Measurements from ENCODE around the gene FTO.

FTO gene

DNA sequence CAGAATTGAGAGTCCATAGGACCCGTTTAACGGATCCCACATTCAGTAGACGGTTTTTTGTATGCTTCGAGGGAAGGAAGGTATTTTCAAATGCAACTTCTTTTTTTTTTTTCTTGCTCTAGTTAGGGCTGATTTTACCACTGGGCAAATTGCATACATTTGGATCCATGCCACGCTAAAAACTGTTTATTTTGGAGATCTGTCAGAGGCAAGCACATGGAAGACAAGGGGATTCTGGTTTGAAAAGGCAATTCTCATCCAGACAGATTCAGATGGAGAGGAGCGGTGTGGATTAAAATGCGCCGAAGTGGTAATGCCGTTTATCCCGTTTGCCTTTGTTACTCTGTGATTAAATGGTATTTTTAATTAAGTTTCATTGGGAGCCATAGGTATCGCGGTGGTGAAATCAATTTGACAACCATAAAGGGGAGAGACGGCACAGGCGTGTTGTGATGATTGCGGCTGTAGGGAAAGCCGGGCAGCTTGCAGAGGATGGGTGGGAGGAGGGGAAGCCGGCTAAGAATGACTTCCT lies 412.2 kb downstream of the FTO start:
- Mint-ChIP-seq H3K27ac (ENCODE audit: low read depth) (no peak overlapping the region), H3K9me3 (no peaks in the 10 kb centered on the region), H3K4me3 (no peak overlapping the region), H3K4me1 (no peaks in the 10 kb centered on the region), H3K27me3 (no peaks in the 10 kb centered on the region), H3K36me3 (ENCODE audit: insufficient read depth) (peaks cover 15% of the 10 kb centered on the region)
- ATAC-seq (replicated peaks; ENCODE audit: extremely low read depth, poor library complexity, severe bottlenecking): no peak
- DNase-seq (ENCODE audit: low spot score in 2 of 2): no peak

DNA sequence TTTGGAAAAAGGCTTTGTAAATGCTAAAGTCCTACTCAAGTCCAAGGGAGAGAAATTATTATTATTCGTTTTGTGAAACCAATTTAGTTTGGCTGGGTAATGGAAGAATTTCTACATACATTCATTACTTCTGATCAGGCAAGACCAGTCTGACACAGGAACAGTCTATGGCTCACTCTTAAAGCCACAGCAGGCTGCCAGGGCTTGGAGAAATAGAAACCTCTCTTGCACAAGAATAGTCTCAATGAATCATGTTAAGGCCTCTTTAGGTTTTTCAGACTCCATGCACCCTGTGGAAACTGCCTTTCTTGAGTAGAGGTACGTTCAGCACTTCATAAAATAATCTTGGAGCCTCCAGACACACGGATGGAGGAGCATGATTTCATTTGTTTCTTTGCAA lies 414.9 kb downstream of the FTO start:
- Mint-ChIP-seq H3K36me3 (ENCODE audit: insufficient read depth) (peaks cover 5% of the 10 kb centered on the region), H3K27ac (ENCODE audit: low read depth) (no peak overlapping the region), H3K4me1 (no peaks in the 10 kb centered on the region), H3K27me3 (no peaks in the 10 kb centered on the region), H3K9me3 (no peaks in the 10 kb centered on the region), H3K4me3 (no peak overlapping the region)
- no peak for ATAC-seq (replicated peaks; ENCODE audit: extremely low read depth, poor library complexity, severe bottlenecking)
- DNase-seq (ENCODE audit: low spot score in 2 of 2): no peak

DNA sequence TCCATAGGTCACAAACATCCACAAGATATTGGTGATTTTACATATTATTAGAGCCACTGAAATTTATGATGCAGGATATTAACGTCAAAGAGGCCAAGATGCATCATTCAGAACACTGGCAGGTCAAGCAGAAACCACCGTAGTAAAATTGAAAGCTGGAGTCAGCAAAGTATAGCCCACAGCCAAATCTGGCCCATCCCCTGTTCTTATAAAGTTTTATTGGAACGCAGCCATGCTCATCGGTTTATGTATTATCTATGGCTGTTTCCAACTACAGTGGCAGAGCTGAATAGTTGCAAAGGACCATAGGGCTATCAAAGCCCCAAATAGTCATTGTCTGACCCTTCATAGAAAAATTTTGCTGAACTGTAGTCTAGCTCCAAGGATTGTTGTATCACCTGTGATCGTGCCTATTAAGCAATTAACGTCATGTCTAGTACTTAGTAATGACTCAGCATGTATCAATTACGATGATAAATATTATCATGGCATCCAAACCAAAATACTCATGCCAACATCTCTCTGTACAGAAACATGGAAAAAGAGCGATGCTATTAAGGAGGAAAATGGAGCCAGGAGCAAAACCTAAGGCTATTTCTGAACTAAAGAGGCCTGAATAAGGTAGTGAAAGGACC lies 417.0 kb downstream of the FTO start:
- Mint-ChIP-seq H3K9me3 (no peaks in the 10 kb centered on the region), H3K4me1 (no peaks in the 10 kb centered on the region), H3K27ac (ENCODE audit: low read depth) (no peak overlapping the region), H3K4me3 (no peak overlapping the region), H3K27me3 (no peaks in the 10 kb centered on the region), H3K36me3 (ENCODE audit: insufficient read depth) (peaks cover 3% of the 10 kb centered on the region)
- ATAC-seq (replicated peaks; ENCODE audit: extremely low read depth, poor library complexity, severe bottlenecking): no peak
- DNase-seq (ENCODE audit: low spot score in 2 of 2): no peak

DNA sequence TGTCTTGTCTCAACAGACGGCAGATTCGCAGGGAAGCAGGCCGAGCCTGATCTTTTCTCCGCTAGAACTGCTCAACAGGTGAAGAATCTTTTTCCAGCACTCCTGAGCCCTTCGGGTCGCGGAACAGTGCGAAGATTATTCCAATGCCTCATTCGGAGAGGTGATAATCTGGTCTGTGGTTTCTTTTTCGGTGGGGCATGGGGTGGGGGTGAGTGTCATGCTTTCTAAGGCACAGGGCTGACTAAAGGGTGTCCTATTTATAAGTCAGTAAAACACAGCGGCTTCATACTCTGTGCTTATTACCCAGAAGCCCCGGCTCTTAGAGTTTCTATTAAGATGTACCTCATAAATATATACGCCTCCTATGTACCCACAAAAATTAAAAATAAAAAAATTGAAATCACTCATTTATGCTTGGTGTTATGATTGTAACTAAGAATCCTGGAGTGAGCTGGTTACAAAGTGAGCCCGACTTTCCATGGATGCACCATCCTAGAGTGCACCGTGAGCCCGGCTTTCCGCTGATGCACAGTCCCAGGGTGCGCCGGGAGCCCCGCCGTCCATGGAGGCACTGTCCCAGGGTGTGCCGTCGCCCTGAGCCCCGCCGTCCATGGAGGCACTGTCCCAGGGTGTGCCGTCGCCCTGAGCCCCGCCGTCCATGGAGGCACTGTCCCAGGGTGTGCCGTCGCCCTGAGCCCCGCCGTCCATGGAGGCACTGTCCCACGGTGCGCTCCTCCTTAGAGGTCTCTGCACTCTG lies 417.8 kb downstream of the FTO start:
- ATAC-seq (replicated peaks; ENCODE audit: extremely low read depth, poor library complexity, severe bottlenecking) (no peak), DNase-seq (ENCODE audit: low spot score in 2 of 2) (no peak)
- no peak overlapping the region for H3K4me3 Mint-ChIP-seq
- H3K36me3 Mint-ChIP-seq (ENCODE audit: insufficient read depth): peaks cover 3% of the 10 kb centered on the region
- no peaks in the 10 kb centered on the region for H3K4me1 Mint-ChIP-seq
- H3K27ac Mint-ChIP-seq (ENCODE audit: low read depth): no peak overlapping the region
- H3K27me3 Mint-ChIP-seq: no peaks in the 10 kb centered on the region
- H3K9me3 Mint-ChIP-seq: no peaks in the 10 kb centered on the region

DNA sequence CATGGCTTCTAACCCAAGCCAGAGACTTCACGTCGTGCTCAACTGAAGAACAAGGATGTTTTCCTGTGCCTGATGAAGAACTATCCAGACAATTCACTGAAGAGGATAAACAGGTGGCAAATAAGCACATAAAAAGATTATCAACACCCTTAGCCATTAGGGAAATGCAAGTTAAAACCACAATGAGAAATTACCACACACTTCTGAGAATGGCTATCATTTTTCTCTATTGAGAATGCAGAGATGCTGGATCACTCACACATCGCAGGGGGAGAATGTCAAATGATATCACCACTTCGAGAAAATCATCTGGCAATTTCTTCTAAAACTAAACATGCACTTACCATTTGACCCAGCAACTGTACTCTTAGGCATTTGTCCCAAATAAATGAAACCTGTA lies 419.8 kb downstream of the FTO start:
- DNase-seq (ENCODE audit: low spot score in 2 of 2) (no peak), ATAC-seq (replicated peaks; ENCODE audit: extremely low read depth, poor library complexity, severe bottlenecking) (no peak)
- Mint-ChIP-seq H3K27me3 (peaks cover 16% of the 10 kb centered on the region), H3K9me3 (no peaks in the 10 kb centered on the region), H3K4me3 (no peak overlapping the region), H3K27ac (ENCODE audit: low read depth) (no peak overlapping the region), H3K36me3 (ENCODE audit: insufficient read depth) (no peaks in the 10 kb centered on the region), H3K4me1 (peaks cover 5% of the 10 kb centered on the region)

DNA sequence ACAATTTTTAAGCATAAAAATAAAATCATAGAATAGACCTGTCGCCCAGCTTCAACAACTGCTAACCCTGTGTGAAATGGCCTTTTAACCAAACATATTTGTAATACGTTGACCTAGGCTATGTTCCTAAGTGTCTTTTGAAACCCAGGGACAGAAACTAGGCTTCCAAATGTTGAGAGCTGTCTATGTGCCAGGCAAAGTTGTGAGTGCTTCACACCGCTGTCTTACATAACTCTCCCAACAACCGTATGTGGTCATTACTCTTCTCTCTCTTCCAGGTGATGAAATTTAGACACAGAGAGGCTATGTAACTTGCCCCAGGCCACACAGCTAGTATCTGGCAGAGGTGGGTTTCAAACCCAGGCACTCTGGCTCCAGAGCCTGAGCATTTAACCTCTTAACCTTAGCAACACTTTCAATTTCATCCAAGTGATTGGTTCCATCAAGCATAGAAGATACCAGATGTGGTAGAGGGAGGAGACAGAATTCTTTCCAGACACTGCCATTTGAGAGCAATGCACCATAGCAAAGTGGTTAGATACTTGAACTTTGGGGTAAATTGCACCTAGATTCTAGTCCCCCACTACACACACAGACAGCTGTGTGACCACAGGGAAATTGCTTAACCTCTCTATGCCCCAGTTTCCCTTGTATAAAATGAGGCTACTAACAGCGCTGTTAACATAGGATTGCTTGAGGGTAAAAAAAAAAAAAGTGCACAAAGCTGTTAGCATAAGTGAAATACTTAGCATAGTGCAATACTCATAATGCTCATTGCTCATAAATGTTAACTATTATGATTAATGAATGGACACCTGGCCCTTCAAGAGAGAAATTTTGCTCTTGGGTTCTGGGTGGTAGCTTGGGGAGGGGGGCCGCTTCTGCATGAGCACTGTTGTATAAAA lies 422.0 kb downstream of the FTO start:
- H3K9me3 Mint-ChIP-seq: no peaks in the 10 kb centered on the region
- peaks cover 5% of the 10 kb centered on the region for H3K4me1 Mint-ChIP-seq
- no peak overlapping the region for H3K27ac Mint-ChIP-seq (ENCODE audit: low read depth)
- H3K4me3 Mint-ChIP-seq: no peak overlapping the region
- DNase-seq (ENCODE audit: low spot score in 2 of 2): no peak
- no peak for ATAC-seq (replicated peaks; ENCODE audit: extremely low read depth, poor library complexity, severe bottlenecking)
- no peaks in the 10 kb centered on the region for H3K36me3 Mint-ChIP-seq (ENCODE audit: insufficient read depth)
- H3K27me3 Mint-ChIP-seq: peaks cover 27% of the 10 kb centered on the region

DNA sequence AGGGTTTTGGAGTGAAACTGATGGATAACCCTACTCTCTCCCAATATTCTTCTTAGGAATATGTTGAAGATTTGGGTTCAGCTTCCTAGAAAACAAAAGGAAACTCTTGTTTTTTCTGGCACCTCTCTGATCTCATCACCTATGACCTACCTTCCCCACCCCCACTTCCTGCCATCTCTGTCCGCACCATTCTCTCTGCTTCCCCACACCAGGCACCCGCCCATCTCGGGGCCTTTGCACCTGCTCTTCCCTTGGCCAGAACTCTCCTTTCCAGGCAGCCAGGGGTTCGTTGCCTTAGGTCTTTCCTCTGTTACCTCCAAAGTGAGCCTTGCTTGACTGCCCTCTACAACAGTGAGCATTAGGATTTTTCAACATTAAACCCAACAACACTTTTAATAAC lies 423.0 kb downstream of the FTO start:
- H3K4me1 Mint-ChIP-seq: peaks cover 5% of the 10 kb centered on the region
- ATAC-seq (replicated peaks; ENCODE audit: extremely low read depth, poor library complexity, severe bottlenecking) (no peak), DNase-seq (ENCODE audit: low spot score in 2 of 2) (no peak)
- no peak overlapping the region for H3K4me3 Mint-ChIP-seq
- peaks cover 6% of the 10 kb centered on the region for H3K9me3 Mint-ChIP-seq
- no peak overlapping the region for H3K27ac Mint-ChIP-seq (ENCODE audit: low read depth)
- H3K27me3 Mint-ChIP-seq: peaks cover 36% of the 10 kb centered on the region
- no peaks in the 10 kb centered on the region for H3K36me3 Mint-ChIP-seq (ENCODE audit: insufficient read depth)

DNA sequence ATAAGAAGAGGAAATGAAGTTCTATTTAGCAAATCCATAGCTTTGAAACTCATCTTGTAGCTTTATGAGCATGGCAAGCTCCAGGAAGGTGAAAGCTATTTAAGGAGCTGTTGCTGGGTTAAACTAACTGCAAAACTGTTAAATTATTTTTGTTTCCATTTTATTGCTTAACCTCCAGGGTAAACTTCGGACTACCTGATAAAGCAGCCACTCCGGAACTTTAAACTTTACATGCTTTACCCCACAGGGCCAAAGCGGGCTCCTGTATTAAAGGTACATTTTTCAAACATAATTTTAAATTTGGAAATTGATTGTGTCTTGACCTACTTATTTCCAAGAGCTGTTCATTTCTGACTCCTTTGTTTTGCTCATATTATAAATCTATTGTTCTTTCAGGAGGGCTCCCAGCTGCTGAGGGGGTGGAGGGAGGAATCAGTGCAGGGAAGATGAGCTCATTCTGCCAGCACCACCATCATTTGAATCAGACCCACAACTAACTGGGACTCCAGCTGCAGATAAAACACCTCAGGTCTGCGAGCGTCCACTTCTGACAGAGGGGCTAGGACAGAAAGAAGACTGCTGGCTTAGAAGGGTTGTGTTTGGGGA lies 424.8 kb downstream of the FTO start:
- ATAC-seq (replicated peaks; ENCODE audit: extremely low read depth, poor library complexity, severe bottlenecking): no peak
- peaks cover 5% of the 10 kb centered on the region for H3K4me1 Mint-ChIP-seq
- peaks cover 6% of the 10 kb centered on the region for H3K9me3 Mint-ChIP-seq
- H3K36me3 Mint-ChIP-seq (ENCODE audit: insufficient read depth): no peaks in the 10 kb centered on the region
- DNase-seq (ENCODE audit: low spot score in 2 of 2): no peak
- H3K27ac Mint-ChIP-seq (ENCODE audit: low read depth): no peak overlapping the region
- H3K27me3 Mint-ChIP-seq: peaks cover 41% of the 10 kb centered on the region
- H3K4me3 Mint-ChIP-seq: no peak overlapping the region

DNA sequence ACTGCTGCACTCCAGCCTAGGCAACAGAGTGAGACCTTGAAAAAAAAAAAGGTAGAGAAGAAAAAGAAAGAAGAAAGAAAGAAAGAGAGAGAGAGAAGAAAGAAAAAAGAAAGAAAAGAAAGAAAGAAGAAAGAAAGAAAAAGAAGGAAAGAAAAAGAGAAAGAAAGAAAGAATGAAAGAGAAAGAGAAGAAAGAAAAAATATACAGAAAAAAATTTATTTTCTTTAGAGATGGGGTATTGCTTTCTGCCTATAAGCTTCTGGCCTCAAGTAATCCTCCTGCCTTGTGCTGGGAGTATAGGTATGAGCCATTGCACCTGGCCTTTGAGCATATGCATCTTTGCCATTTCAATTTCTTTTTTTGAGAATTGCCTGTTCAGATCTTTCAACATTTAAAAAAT lies 425.9 kb downstream of the FTO start:
- Mint-ChIP-seq H3K36me3 (ENCODE audit: insufficient read depth) (no peaks in the 10 kb centered on the region), H3K27ac (ENCODE audit: low read depth) (no peak overlapping the region), H3K4me3 (no peak overlapping the region), H3K9me3 (peaks cover 6% of the 10 kb centered on the region), H3K4me1 (peaks cover 5% of the 10 kb centered on the region), H3K27me3 (peaks cover 47% of the 10 kb centered on the region)
- ATAC-seq (replicated peaks; ENCODE audit: extremely low read depth, poor library complexity, severe bottlenecking) (no peak), DNase-seq (ENCODE audit: low spot score in 2 of 2) (no peak)

DNA sequence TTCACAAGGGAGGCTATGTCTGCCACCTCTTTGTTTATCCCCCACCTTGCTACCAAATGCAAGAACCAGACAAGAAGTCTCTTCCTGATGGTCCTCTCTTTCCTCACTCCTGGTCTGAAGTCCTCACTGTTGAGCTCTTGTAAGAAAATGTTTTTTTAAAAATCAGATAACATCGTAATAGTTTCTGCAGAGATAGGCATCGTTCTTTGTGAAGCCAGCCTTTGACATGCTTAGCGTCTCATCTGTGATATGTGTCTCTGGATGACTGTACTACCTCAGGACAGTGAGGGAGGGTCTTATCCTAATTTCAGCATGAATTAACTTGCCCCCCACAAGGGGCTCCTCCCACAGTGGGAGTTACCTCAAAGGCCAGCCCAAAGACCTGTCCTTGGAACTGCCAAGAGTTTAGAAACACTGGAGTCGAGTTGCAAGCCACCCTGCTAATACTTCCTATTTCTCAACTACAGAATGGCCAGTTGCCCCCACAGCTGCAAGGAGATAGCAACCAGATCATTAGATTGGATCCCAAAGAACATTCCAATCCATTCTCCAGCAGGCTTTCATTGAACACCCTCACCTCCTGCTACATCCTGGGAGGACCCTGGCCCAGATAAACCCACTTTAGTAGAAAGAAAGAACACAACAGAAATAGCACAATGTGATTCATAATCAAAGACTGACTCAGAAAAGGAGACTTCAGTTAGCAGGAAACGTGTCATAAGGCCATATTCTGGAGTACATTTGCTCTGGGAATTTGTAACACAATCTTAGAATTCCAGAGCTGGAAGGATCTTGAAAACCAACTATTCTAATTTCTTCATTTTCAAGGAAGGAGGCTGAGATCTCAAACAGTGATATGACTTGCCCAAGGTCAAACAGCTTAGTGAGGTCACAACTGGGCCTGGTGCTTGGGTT lies 431.7 kb downstream of the FTO start:
- Mint-ChIP-seq H3K27me3 (peaks cover 45% of the 10 kb centered on the region), H3K9me3 (peaks cover 6% of the 10 kb centered on the region), H3K4me1 (no peaks in the 10 kb centered on the region), H3K4me3 (no peak overlapping the region), H3K36me3 (ENCODE audit: insufficient read depth) (no peaks in the 10 kb centered on the region), H3K27ac (ENCODE audit: low read depth) (no peak overlapping the region)
- no peak for DNase-seq (ENCODE audit: low spot score in 2 of 2)
- no peak for ATAC-seq (replicated peaks; ENCODE audit: extremely low read depth, poor library complexity, severe bottlenecking)

DNA sequence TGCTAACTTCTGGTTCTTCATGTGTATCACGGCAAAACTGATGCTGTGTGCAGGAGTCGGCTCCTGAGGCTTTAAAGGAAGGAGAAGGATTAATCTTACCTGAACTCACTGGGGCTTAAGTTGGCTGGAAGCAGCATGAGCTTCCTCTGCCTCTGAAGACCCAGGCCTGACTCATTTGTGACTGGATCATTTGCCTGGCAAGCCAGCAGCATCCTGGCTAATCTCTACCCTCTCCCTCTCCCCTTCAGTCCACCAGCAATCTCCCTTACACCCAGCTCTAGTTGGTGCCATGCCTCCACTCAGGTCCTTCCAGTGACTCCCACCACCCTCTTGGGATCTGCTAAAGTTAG lies 432.3 kb downstream of the FTO start:
- Mint-ChIP-seq H3K4me3 (no peak overlapping the region), H3K9me3 (peaks cover 5% of the 10 kb centered on the region), H3K27ac (ENCODE audit: low read depth) (no peak overlapping the region), H3K36me3 (ENCODE audit: insufficient read depth) (no peaks in the 10 kb centered on the region), H3K27me3 (peaks cover 45% of the 10 kb centered on the region), H3K4me1 (no peaks in the 10 kb centered on the region)
- no peak for DNase-seq (ENCODE audit: low spot score in 2 of 2)
- ATAC-seq (replicated peaks; ENCODE audit: extremely low read depth, poor library complexity, severe bottlenecking): no peak

Measured in central memory CD8-positive, alpha-beta T cell (primary cell).